Liver (tissue), 3 donors: ENCODE measurements around the gene MGAT5.

Source experiments
- EGR1 ChIP-seq, 2 donors: IDR thresholded peaks; 2 replicates each; pipeline ENCODE4 v1.6.1; 2016 to 2018; ENCODE audit warnings: antibody characterized with exemption in 2 of 2, low read depth in 2 of 2
- FOXA2 ChIP-seq: IDR thresholded peaks from 2 replicates; pipeline ENCODE4 v1.6.1; 2016; ENCODE audit warnings: antibody characterized with exemption
- GABPA ChIP-seq, 2 donors: IDR thresholded peaks in 1 of 2; conservative IDR thresholded peaks in 1 of 2; 2 replicates each; pipeline ENCODE4 v1.6.1; 2016; ENCODE audit warnings: antibody characterized with exemption in 2 of 2, mild to moderate bottlenecking in 1 of 2, moderate library complexity in 1 of 2
- JUND ChIP-seq, 2 donors: IDR thresholded peaks; 2 replicates each; pipeline ENCODE4 v1.6.1; 2016; ENCODE audit warnings: antibody characterized with exemption in 2 of 2
- SP1 ChIP-seq: IDR thresholded peaks from 2 replicates; pipeline ENCODE4 v1.6.1; 2018; ENCODE audit warnings: antibody characterized with exemption, mild to moderate bottlenecking
- TAF1 ChIP-seq: conservative IDR thresholded peaks from 2 replicates; pipeline ENCODE4 v1.6.1; 2016; ENCODE audit warnings: antibody characterized with exemption, mild to moderate bottlenecking
- YY1 ChIP-seq: IDR thresholded peaks from 2 replicates; pipeline ENCODE4 v1.6.1; 2016; ENCODE audit warnings: antibody characterized with exemption, mild to moderate bottlenecking
- TF ChIP-seq, protein P1 (sequence below): IDR thresholded peaks from 2 replicates; pipeline ENCODE4 v1.6.1; 2016; ENCODE audit warnings: antibody characterized with exemption, mild to moderate bottlenecking
- TF ChIP-seq, protein P2 (sequence below): fragments of 150-350 bp; IDR thresholded peaks from 2 replicates; pipeline ENCODE4 v1.5.1; 2017; ENCODE audit warnings: improper control_type of control experiment, low read depth, low read length; ENCODE audit not compliant: missing input control
- TF ChIP-seq, protein P3 (sequence below): IDR thresholded peaks from 2 replicates; pipeline ENCODE4 v1.6.1; 2016; ENCODE audit warnings: antibody characterized with exemption
- TF ChIP-seq, protein P4 (sequence below): IDR thresholded peaks from 2 replicates; pipeline ENCODE4 v1.6.1; 2016; ENCODE audit warnings: antibody characterized with exemption
- TF ChIP-seq, protein P5 (sequence below): IDR thresholded peaks from 2 replicates; pipeline ENCODE4 v1.6.1; 2016; ENCODE audit warnings: antibody characterized with exemption
- donor health status: healthy.
- donor health status: healthy.

DNA sequence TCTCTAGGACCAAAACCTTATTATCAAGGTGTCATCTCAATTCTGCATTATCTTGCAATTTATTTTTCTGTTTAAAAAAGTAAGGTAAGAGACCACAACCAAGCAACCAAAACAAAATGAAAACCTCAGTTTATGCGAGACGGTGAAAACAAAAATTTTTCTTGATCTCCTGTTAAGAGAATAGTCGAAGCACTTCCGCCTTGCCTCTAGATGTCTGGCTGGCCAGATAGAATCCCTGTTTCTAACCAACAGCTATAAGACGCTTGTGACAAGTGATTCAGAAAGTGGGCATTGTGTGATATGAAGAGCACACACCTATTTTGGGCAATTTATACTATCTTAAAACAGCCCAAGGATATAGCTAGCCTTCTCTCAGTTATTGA, 51.2 kb downstream of the MGAT5 start:
- TF ChIP-seq EGR1 (IDR thresholded peaks at IDR 0.05; ENCODE audit: low read depth in 2 of 2): no peak
- TF ChIP-seq, protein P1, sequence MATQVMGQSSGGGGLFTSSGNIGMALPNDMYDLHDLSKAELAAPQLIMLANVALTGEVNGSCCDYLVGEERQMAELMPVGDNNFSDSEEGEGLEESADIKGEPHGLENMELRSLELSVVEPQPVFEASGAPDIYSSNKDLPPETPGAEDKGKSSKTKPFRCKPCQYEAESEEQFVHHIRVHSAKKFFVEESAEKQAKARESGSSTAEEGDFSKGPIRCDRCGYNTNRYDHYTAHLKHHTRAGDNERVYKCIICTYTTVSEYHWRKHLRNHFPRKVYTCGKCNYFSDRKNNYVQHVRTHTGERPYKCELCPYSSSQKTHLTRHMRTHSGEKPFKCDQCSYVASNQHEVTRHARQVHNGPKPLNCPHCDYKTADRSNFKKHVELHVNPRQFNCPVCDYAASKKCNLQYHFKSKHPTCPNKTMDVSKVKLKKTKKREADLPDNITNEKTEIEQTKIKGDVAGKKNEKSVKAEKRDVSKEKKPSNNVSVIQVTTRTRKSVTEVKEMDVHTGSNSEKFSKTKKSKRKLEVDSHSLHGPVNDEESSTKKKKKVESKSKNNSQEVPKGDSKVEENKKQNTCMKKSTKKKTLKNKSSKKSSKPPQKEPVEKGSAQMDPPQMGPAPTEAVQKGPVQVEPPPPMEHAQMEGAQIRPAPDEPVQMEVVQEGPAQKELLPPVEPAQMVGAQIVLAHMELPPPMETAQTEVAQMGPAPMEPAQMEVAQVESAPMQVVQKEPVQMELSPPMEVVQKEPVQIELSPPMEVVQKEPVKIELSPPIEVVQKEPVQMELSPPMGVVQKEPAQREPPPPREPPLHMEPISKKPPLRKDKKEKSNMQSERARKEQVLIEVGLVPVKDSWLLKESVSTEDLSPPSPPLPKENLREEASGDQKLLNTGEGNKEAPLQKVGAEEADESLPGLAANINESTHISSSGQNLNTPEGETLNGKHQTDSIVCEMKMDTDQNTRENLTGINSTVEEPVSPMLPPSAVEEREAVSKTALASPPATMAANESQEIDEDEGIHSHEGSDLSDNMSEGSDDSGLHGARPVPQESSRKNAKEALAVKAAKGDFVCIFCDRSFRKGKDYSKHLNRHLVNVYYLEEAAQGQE: no peak
- TF ChIP-seq, protein P2, sequence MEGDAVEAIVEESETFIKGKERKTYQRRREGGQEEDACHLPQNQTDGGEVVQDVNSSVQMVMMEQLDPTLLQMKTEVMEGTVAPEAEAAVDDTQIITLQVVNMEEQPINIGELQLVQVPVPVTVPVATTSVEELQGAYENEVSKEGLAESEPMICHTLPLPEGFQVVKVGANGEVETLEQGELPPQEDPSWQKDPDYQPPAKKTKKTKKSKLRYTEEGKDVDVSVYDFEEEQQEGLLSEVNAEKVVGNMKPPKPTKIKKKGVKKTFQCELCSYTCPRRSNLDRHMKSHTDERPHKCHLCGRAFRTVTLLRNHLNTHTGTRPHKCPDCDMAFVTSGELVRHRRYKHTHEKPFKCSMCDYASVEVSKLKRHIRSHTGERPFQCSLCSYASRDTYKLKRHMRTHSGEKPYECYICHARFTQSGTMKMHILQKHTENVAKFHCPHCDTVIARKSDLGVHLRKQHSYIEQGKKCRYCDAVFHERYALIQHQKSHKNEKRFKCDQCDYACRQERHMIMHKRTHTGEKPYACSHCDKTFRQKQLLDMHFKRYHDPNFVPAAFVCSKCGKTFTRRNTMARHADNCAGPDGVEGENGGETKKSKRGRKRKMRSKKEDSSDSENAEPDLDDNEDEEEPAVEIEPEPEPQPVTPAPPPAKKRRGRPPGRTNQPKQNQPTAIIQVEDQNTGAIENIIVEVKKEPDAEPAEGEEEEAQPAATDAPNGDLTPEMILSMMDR: no peak
- no peak for TF ChIP-seq FOXA2
- TF ChIP-seq YY1: no peak
- no peak for TF ChIP-seq TAF1
- TF ChIP-seq, protein P3, sequence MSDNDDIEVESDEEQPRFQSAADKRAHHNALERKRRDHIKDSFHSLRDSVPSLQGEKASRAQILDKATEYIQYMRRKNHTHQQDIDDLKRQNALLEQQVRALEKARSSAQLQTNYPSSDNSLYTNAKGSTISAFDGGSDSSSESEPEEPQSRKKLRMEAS: no peak
- TF ChIP-seq GABPA (IDR thresholded peaks at IDR 0.05 in 1 of 2, conservative IDR thresholded peaks at IDR 0.05 in 1 of 2): no peak
- TF ChIP-seq JUND (IDR thresholded peaks at IDR 0.05): no peak
- TF ChIP-seq, protein P4, sequence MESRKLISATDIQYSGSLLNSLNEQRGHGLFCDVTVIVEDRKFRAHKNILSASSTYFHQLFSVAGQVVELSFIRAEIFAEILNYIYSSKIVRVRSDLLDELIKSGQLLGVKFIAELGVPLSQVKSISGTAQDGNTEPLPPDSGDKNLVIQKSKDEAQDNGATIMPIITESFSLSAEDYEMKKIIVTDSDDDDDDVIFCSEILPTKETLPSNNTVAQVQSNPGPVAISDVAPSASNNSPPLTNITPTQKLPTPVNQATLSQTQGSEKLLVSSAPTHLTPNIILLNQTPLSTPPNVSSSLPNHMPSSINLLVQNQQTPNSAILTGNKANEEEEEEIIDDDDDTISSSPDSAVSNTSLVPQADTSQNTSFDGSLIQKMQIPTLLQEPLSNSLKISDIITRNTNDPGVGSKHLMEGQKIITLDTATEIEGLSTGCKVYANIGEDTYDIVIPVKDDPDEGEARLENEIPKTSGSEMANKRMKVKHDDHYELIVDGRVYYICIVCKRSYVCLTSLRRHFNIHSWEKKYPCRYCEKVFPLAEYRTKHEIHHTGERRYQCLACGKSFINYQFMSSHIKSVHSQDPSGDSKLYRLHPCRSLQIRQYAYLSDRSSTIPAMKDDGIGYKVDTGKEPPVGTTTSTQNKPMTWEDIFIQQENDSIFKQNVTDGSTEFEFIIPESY: no peak
- TF ChIP-seq SP1: no peak
- TF ChIP-seq, protein P5, sequence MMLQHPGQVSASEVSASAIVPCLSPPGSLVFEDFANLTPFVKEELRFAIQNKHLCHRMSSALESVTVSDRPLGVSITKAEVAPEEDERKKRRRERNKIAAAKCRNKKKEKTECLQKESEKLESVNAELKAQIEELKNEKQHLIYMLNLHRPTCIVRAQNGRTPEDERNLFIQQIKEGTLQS: no peak
